GM18868 (cell line): ENCODE measurements around the gene LEF1.

Experiments
- ATAC-seq: cut with Tn5 transposase; IDR thresholded peaks from one replicate; pipeline ENCODE4 v1.9.1; 2021; ENCODE audit warnings: mild to moderate bottlenecking, moderate library complexity; ENCODE audit not compliant: unreplicated experiment

The LEF1 gene

DNA sequence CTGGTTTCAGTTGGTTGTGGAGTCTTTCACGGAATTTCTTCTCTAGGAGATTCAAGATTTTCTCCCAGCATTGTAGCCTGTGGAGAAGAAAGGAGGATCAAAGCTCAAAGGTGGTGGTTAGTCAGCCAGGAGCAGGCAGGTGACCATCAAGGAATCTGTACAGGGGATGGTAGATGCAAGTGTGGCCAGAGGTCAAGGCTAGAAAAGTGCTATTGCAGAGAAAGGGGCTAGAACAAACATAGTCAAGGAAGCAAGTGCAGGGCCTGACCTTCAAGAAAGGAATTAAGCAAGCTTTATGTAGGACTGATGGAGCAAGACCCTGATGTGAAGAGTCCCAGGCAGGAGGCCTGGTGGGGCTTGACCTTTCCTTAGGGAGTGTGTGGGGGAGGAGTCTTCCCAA, 162.9 kb downstream of the LEF1 start:
- no peak for ATAC-seq

GRCh38 chr4:108004646-108005045, 164.1 kb downstream of the LEF1 start:
- no peak for ATAC-seq

- peak; percentile 68 for ATAC-seq
Observed at GRCh38 chr4:108003982-108004515, 164.7 kb downstream of the LEF1 start.

DNA sequence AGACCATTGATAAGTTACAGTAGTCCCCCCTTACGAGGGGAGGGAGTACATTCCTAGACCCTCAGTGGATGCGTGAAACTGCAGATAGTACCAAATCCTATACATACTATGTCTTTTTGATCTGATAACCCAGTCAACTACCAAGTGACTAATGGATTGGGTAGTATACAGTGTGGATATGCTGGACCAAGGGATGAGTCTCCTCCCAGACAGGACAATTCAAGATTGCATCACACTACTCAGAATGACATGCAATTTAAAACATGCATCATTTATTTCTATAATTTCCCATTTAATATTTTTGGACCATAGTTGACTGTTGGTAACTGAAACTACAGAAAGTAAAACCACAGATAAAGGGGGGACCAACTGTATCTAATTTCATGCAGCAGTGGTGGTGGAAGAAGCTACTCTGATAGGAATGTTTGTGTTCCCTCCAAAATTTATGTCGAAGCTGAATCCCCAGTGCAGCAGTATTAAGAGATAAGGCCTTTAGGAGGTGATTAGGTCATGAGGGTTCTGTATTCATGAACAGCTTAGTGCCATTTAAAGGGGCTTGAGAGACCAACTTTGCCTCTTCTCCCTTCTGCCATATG, 167.1 kb downstream of the LEF1 start:
- no peak for ATAC-seq

- no peak for ATAC-seq
Observed at GRCh38 chr4:107999932-108000539, 168.7 kb downstream of the LEF1 start.

- ATAC-seq, result no peak
Observed at GRCh38 chr4:107997794-107998193, 170.9 kb downstream of the LEF1 start.
